Pons (tissue), 1 donor: ENCODE data around the gene RASA4.
"Not testable (repeated sequence)": the region's sequence is repeated elsewhere in the genome, so short reads cannot be mapped to it uniquely, and the experiment has no call there.

ENCODE experiments used
- DNase-seq: peaks from one replicate; pipeline ENCODE4 v3.0.0-alpha.2; 2016; ENCODE audit warnings: low spot score

The RASA4 gene

DNA sequence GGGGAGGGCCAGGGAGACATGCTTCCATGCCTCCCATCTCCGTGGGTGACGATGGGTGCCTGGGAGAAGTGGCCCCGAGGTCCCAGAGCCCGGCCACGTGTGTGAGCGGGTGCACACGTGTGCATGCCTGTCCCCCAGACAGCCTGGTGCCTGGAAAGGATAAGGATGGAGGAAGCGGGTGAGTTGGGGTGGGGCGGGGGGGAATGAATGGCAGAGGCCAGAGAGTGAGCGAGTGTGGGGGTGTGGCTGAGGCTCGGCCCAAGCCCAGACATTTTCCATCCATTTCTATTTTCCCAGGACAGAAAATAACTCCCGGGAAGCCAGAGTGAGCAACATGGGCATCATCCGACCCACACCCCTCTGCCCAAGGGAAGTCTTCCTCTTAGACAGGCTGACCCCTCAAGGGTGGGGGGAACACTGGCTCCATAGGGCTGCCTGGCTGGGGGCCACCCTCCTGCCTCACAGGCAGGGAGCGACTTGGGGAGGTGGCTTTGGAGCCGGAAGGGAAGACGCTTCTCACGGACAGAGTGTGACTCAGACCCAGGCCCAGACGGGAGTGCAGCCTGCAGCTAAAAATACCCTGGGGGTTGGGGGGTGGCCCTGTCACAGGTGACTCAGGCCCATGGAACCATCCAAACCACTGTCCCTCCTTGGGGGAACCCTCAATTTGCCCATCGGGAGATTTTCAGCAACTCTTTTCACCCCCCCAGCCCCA is 12.0 kb downstream of the RASA4 start:
- DNase-seq, result not testable (repeated sequence)

- DNase-seq, result not testable (repeated sequence)
Measured at GRCh38 chr7:102602317-102602716, 14.2 kb downstream of the RASA4 start.

DNA sequence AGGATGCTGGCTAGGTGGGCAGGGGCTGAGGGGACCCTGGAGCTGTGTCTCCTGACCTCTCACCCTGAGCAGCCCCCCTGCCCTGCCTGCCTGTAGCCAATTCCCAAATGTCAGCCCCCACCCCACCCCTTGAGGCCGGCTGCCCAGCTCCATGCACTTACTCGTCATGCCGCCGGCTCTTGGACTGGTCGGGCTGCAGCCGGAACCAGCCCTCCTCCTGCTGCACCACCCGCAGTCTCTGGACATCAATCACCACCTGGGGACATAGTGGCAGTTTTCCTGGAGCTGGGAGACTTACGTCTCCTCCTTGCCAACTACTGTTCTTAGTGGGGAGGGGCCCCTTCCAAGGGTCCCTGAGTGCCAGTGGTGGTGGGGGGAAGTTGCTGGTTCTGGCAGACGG is 16.9 kb downstream of the RASA4 start:
- DNase-seq, result not testable (repeated sequence)

- DNase-seq, result not testable (repeated sequence)
Measured at GRCh38 chr7:102596036-102596435, 20.5 kb downstream of the RASA4 start.

DNA sequence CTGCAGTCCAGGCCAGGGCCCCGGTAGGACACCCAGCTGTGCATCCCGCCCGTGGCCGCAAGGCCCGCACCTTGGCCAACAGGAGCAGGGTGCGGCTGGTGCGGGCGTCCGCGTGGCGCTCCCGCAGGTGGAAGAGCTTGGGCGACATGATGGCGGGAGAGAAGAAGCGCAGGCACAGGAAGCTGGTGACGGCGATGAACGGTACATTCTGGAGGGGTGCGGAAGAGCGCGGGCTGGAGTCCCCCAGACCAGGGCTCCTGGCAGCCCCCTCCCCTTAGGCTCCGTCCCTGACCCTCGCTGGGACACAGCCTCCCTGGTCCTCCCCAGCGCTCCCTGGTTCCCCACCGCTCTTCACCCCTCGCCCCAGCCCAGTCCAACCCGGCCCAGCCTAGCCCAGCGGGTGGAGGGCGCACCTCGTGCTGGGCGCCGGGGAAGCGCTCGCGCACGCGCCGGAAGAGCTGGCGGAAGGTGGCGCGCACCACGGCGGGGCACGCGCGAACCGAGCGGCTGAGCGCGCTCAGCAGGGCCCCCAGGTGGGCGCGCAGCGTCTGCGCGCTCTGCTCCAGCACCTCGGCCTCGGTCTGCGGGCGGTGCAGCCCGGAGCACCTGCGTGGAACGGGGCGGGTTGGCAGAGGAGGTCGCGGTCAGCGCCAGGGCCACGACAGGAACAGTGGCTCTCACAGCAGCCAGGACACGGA is 22.8 kb downstream of the RASA4 start:
- not testable (repeated sequence) for DNase-seq

- DNase-seq, result not testable (repeated sequence)
Measured at GRCh38 chr7:102592477-102593019, 24.0 kb downstream of the RASA4 start.

- DNase-seq, result not testable (repeated sequence)
Measured at GRCh38 chr7:102589857-102590256, 26.7 kb downstream of the RASA4 start.

DNA sequence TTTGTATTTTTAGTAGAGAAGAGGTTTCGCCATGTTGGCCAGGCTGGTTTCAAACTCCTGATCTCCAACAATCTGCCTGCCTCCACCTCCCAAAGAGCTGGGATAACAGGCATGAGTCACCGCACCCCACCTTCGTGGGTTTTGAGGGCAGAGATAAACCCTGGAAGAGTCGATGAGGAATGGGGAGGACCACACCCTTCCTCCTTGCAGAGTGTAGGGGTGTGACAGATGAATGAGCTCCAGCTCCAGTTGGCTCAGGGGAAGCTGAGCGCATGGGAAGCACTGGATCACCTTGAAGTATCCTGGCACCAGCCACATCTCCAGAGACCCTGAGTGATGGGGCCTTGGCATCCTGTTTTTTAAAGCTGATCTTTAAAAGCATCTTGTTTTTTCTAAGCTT is 33.1 kb downstream of the RASA4 start:
- not testable (repeated sequence) for DNase-seq

DNA sequence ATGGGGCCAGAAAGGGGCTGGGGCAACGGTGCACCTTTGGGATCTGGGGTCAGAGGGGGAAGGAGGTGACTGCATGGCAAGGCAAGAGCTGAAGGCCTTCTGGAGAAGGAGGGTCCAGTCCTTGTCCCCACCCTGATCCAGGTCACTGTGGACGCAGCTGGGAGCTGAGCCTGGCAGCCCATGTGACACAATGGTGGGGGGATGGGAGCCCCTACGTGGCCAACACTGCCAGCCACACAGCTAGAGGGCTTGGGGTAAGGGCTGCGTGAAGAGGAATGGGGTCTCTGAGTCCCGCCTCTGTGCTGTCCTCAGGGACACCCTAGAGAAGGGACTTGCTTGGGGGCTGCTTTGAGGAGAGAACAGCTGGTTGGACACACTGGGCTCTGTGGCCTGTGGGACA is 34.8 kb downstream of the RASA4 start:
- not testable (repeated sequence) for DNase-seq

DNA sequence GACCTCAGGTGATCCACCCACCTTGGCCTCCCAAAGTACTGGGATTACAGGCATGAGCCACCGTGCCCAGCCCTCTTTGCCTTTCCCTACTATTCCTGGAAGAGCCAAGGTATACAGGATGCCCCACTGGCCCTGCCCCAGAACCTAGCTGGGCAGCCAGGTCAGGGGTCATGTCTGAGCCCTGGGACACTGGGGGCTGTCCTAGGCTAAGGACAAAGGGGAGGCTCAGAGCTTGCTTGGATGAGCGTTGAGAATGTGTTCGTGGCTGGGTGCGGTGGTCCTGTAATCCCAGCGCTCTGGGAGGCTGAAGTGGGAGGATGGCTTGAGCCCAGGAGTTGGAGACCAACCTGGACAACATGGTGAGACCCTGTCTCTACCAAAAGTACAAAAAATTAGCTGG is 38.1 kb downstream of the RASA4 start:
- DNase-seq, result not testable (repeated sequence)

DNA sequence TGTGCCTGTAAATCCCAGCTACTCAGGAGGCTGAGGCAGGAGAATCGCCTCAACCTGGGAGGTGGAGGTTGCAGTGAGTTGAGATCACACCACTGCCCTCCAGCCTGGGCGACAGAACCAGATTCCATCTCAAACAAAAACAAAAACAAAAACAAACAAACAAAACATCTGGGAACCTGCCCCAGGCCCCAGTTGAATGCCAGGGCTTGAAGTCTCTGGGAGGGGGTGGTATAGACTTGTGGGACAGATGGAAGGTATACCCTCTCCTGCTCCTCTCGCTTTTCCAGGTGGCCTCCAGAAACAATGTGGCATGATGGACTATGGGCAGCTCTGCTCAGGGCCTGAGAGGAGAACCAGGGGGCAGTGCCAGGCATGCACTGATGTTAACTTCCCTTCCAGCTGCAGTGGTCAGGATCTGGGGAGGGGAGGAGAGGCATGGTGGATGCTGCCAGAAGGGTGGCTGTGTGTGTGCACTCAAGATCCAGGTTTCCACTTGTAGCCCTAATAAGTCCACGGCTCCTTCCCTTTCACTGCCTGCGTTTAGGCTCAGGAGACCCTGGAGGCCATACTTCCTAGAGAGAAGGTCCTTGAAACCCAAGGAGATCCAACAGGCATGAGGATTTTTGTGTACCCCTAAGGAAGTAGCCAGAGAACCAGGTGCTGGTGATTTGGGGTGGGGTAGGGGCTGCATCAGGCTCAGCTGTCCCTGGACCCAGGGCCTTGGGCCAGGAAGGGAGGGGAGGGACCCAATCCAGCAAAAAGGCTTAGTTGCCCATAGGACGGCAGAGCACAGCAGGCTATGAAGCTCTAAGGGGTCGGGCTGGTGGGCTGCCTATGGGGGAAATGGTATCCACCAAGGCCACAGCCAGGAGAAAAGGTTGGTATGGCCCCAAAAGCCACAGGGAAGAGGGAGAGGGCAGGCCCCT is 39.0 kb downstream of the RASA4 start:
- DNase-seq, result not testable (repeated sequence)

DNA sequence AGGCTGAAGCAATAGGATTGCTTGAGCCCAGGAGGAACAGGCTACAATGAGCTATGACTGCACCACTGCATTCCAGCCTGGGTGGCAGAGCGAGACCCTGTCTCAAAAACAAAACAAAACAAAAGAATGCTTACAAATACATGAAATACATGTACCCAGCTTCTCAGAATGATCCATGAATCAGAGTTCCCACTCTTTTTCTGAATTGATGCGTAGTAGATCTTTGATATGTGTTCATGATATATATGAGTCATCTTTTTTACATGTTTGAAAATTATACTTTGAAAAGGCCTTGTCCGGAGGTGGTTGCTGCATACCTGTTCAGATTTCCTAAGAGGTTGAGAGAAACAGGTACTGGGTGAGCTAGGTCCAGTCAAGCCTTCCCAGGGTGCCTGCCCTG is 40.2 kb downstream of the RASA4 start:
- not testable (repeated sequence) for DNase-seq

DNA sequence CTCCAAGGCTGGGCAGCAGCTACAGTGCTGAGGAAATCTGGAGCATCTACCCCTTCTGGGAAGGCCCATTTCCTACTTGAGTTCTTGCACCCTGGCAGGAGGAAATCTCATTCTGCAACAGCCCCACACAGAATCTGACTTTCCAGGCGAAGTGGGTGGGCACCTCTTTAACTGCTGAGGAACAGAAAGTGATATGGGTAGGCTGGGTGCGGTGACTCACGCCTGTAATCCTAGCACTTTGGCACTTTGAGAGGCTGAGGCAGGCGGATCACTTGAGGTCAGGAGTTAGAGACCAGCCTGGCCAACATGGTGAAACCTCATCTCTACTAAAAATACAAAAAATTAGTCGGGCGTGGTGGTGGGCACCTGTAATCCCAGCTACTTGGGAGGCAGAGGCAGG is 41.9 kb downstream of the RASA4 start:
- not testable (repeated sequence) for DNase-seq

GRCh38 chr7:102572261-102573239 is 44.0 kb downstream of the RASA4 start, which contains the start of gene POLR2J3:
POLR2J3 (minus strand) TSS chr7:102572583; CDS start chr7:102572521, 62 bp downstream.
- DNase-seq, result peak; percentile 91

- DNase-seq, result peak; percentile 0
Measured at GRCh38 chr7:102568620-102569019, 47.9 kb downstream of the RASA4 start.

GRCh38 chr7:102550808-102551422 is 65.6 kb downstream of the RASA4 start, which contains the start of gene SPDYE2:
SPDYE2 (plus strand) TSS chr7:102551226; CDS start chr7:102553256, 2,030 bp downstream.
- DNase-seq, result not testable (repeated sequence)

GRCh38 chr7:102546353-102546752 is 70.2 kb downstream of the RASA4 start:
- not testable (repeated sequence) for DNase-seq

DNA sequence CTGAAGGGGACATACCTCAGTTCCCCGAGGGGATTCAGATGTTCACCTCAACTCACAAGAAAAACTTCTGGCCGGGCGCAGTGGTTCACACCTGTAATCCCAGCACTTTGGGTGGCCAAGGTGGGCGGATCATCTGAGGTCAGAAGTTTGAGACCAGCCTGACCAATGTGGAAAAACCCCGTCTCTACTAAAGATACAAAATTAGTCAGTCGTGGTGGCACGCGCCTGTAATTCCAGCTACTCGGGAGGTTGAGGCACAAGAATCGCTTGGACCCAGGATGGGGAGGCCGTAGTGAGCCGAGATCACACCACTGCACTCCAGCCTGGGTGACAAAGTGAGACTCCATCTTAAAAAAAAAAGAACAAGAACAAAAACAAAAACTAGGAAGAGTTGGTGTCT is 71.3 kb downstream of the RASA4 start:
- not testable (repeated sequence) for DNase-seq

DNA sequence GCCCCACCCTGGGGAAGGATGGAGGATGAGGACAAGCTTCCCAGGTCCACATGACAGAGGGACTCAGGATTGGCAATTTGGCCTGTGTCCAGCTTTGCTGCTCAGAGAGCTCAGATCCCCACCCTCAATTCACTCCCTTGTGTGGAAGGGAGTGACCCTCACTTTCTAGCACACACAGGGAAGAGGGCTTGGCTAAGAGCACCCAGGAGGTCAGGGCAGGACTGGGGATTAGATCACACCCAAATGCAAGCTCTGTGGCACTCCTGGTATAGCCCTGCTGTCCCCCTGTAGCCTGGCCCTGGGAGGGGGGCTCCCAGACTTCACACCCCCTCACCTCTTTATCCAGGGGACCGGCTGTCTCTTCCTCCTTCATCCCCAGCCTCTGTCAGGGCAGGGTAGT is 72.2 kb downstream of the RASA4 start:
- DNase-seq, result not testable (repeated sequence)

GRCh38 chr7:102543596-102543995 is 73.0 kb downstream of the RASA4 start, which contains the start of gene UPK3BL2:
UPK3BL2 (minus strand) TSS chr7:102543696; CDS start chr7:102543636, 60 bp downstream.
- not testable (repeated sequence) for DNase-seq
